GM23338 (cell line): ENCODE results near the gene FCRL1. TPM values are rescaled to one million over a fixed set of nuclear protein-coding genes. Genes with fewer than 3 reads are reported as not detected.
A peak's percentile ranks its signal among the peaks of the same experiment; 100 is the strongest.

Source experiments
- ATAC-seq: fragments of 200-7000 bp; cut with Tn5 transposase; 3 replicates; pipeline ENCODE4 v1.9.1; 2020
- DNase-seq: peaks from one replicate; pipeline ENCODE4 v3.0.0-alpha.2; 2015; ENCODE audit warnings: low spot score
- H2AFZ ChIP-seq: fragments of 200-600 bp; sonication (generic); 2 replicates; pipeline ENCODE4 v1.8.0; 2016; ENCODE audit warnings: antibody characterized with exemption, mild to moderate bottlenecking, moderate library complexity
- H3F3A ChIP-seq: fragments of 200-600 bp; sonication (generic); replicated peaks from 2 replicates; pipeline ENCODE4 v1.8.0; 2017; ENCODE audit warnings: antibody characterized with exemption, mixed run types, low read depth
- H3K27ac ChIP-seq: fragments of 200-600 bp; sonication (generic); 2 replicates; pipeline ENCODE4 v1.6.1; 2016; ENCODE audit warnings: low read depth
- H3K27me3 ChIP-seq: fragments of 200-600 bp; sonication (generic); 2 replicates; pipeline ENCODE4 v1.8.0; 2016; ENCODE audit warnings: mild to moderate bottlenecking, mixed run types, moderate library complexity; ENCODE audit not compliant: insufficient read depth
- H3K36me3 ChIP-seq: fragments of 200-600 bp; sonication (generic); 2 replicates; pipeline ENCODE4 v1.8.0; 2016; ENCODE audit warnings: mild to moderate bottlenecking; ENCODE audit not compliant: insufficient read depth
- H3K4me1 ChIP-seq: fragments of 200-600 bp; sonication (generic); 2 replicates; pipeline ENCODE4 v1.8.0; 2016; ENCODE audit warnings: mild to moderate bottlenecking, moderate library complexity; ENCODE audit not compliant: insufficient read depth
- H3K4me2 ChIP-seq: fragments of 200-600 bp; sonication (generic); 2 replicates; pipeline ENCODE4 v1.7.1; 2017; ENCODE audit warnings: mixed run types
- H3K4me3 ChIP-seq: fragments of 200-600 bp; sonication (generic); 2 replicates; pipeline ENCODE4 v1.6.1; 2016; ENCODE audit warnings: mixed run types
- H3K79me2 ChIP-seq: fragments of 200-600 bp; sonication (generic); replicated peaks from 2 replicates; pipeline ENCODE4 v1.8.0; 2017; ENCODE audit warnings: mild to moderate bottlenecking; ENCODE audit not compliant: insufficient read depth
- H3K9me2 ChIP-seq: fragments of 200-600 bp; sonication (generic); 2 replicates; pipeline ENCODE4 v1.8.0; 2017; ENCODE audit not compliant: insufficient read depth
- H4K20me1 ChIP-seq: fragments of 200-600 bp; sonication (generic); replicated peaks from 2 replicates; pipeline ENCODE4 v1.8.0; 2017; ENCODE audit warnings: mild to moderate bottlenecking; ENCODE audit not compliant: insufficient read depth
- H3K27ac Mint-ChIP-seq: 2 replicates; pipeline ENCODE4 v1.8.0; 2020; ENCODE audit warnings: inconsistent platforms, mild to moderate bottlenecking, moderate library complexity, mixed read lengths
- H3K27me3 Mint-ChIP-seq: 3 replicates; pipeline ENCODE4 v1.8.0; 2022; ENCODE audit warnings: low read depth, mild to moderate bottlenecking, moderate library complexity, mixed read lengths, inconsistent platforms; ENCODE audit not compliant: insufficient read depth, poor library complexity
- H3K36me3 Mint-ChIP-seq: 3 replicates; pipeline ENCODE4 v1.8.0; 2021; ENCODE audit warnings: low read depth, mild to moderate bottlenecking, inconsistent platforms, moderate library complexity, mixed read lengths
- H3K4me1 Mint-ChIP-seq: 3 replicates; pipeline ENCODE4 v1.8.0; 2020; ENCODE audit warnings: mild to moderate bottlenecking, inconsistent platforms, mixed read lengths
- H3K4me3 Mint-ChIP-seq: 3 replicates; pipeline ENCODE4 v1.8.0; 2021; ENCODE audit warnings: moderate library complexity, mild to moderate bottlenecking, inconsistent platforms, mixed read lengths
- H3K9me3 Mint-ChIP-seq: 3 replicates; pipeline ENCODE4 v1.8.0; 2020; ENCODE audit warnings: moderate library complexity, mild to moderate bottlenecking, inconsistent platforms, mixed read lengths
- CTCF ChIP-seq, 2 experiments: fragments of 200-600 bp in 1 of 2; sonication (generic) in 1 of 2; conservative IDR thresholded peaks; 2 replicates each; pipeline versions ENCODE4 v1.5.1 to v1.6.1; 2016 to 2017; ENCODE audit warnings: antibody characterized with exemption in 2 of 2, low read depth in 2 of 2, mild to moderate bottlenecking in 2 of 2, moderate library complexity in 1 of 2
- EZH2phosphoT487 ChIP-seq: fragments of 200-600 bp; sonication (generic); IDR thresholded peaks from one replicate; pipeline ENCODE4 v1.8.1; 2018; ENCODE audit warnings: antibody characterized with exemption; ENCODE audit not compliant: unreplicated experiment
- ZNF114 ChIP-seq: fragments of 250-450 bp; sonication (Bioruptor Pico); IDR thresholded peaks from 2 replicates; pipeline ENCODE4 v1.5.0; 2020; ENCODE audit warnings: mild to moderate bottlenecking, moderate library complexity
- polyA plus RNA-seq: library from polyadenylated mRNA; unstranded; fragments of >200 nt; fragmentation: Nextera tagmentation; extraction: Ambion mirVana; gene quantifications from 2 replicates; pipeline ENCODE4 v1.2.1, GENCODE V29; 2016
- total RNA-seq: library from RNA; depleted of rRNA; stranded (reverse); fragments of >200 nt; shearing (Covaris generic); gene quantifications from 2 replicates; pipeline ENCODE4 v1.2.3, GENCODE V29; 2014

FCRL1 gene
- total and polyA plus RNA-seq, 2 experiments from 2014 or later: not detected

- Mint-ChIP-seq H3K4me1 (peaks cover 6% of the 10 kb centered on the region; the same call in 2 of the 3 replicates), H3K27me3 (peaks cover 5% of the 10 kb centered on the region), H3K36me3 (no peaks in the 10 kb centered on the region), H3K9me3 (no peaks in the 10 kb centered on the region), H3K27ac (no peak overlapping the region), H3K4me3 (no peak overlapping the region)
- ATAC-seq: no peak
- no peaks in the 10 kb centered on the region for H3F3A ChIP-seq
- H3K36me3 ChIP-seq: no peaks in the 10 kb centered on the region
- H3K4me1 ChIP-seq: no peaks in the 10 kb centered on the region
- no peaks in the 10 kb centered on the region for H3K79me2 ChIP-seq
- TF ChIP-seq EZH2phosphoT487: no peak
- H2AFZ ChIP-seq: 0 out of 2 replicates have a peak overlapping the region, but pooled peaks have one; percentile 5
- no peaks in the 10 kb centered on the region for H3K27me3 ChIP-seq
- no peaks in the 10 kb centered on the region for H4K20me1 ChIP-seq
- DNase-seq: no peak
- no peak overlapping the region for H3K27ac ChIP-seq
- no peak overlapping the region for H3K4me2 ChIP-seq
- no peaks in the 10 kb centered on the region; the same call in 1 of the 2 replicates for H3K9me2 ChIP-seq
- H3K4me3 ChIP-seq: no peak overlapping the region
Measured at GRCh38 chr1:157774412-157774811, 45.5 kb downstream of the FCRL1 start.

GRCh38 chr1:157773493-157774350 is 46.2 kb downstream of the FCRL1 start:
- no peaks in the 10 kb centered on the region; the same call in 1 of the 2 replicates for H3K9me2 ChIP-seq
- DNase-seq: peak; percentile 88
- no peaks in the 10 kb centered on the region for H3F3A ChIP-seq
- peaks cover 5% of the 10 kb centered on the region for H3K27me3 Mint-ChIP-seq
- H3K27ac ChIP-seq: no peak overlapping the region
- TF ChIP-seq CTCF (conservative IDR thresholded peaks at IDR 0.05; ENCODE audit: low read depth in 2 of 2) (peak; percentile 73 to 90), EZH2phosphoT487 (no peak), ZNF114 (CRISPR knock-in tag) (no peak)
- H2AFZ ChIP-seq: 0 out of 2 replicates have a peak overlapping the region, but pooled peaks have one; percentile 5
- no peaks in the 10 kb centered on the region for H3K9me3 Mint-ChIP-seq
- no peaks in the 10 kb centered on the region for H3K79me2 ChIP-seq
- H3K27me3 ChIP-seq: no peaks in the 10 kb centered on the region
- H3K4me3 Mint-ChIP-seq: no peak overlapping the region
- no peak overlapping the region for H3K27ac Mint-ChIP-seq
- no peak overlapping the region for H3K4me2 ChIP-seq
- ATAC-seq: peak; percentile 100
- no peaks in the 10 kb centered on the region for H3K36me3 Mint-ChIP-seq
- H3K4me3 ChIP-seq: no peak overlapping the region
- no peaks in the 10 kb centered on the region for H3K36me3 ChIP-seq
- peaks cover 4% of the 10 kb centered on the region; the same call in 2 of the 3 replicates for H3K4me1 Mint-ChIP-seq
- H4K20me1 ChIP-seq: no peaks in the 10 kb centered on the region
- H3K4me1 ChIP-seq: no peaks in the 10 kb centered on the region

GRCh38 chr1:157771661-157772425 is 48.1 kb downstream of the FCRL1 start:
- Histone ChIP-seq H3K4me3 (no peak overlapping the region), H3F3A (no peaks in the 10 kb centered on the region), H3K27ac (no peak overlapping the region), H3K27me3 (no peaks in the 10 kb centered on the region), H2AFZ (peak overlapping the region; percentile 38; the same call in 1 of the 2 replicates), H3K4me2 (no peak overlapping the region), H4K20me1 (no peaks in the 10 kb centered on the region), H3K9me2 (no peaks in the 10 kb centered on the region; the same call in 1 of the 2 replicates), H3K79me2 (no peaks in the 10 kb centered on the region), H3K4me1 (no peaks in the 10 kb centered on the region), H3K36me3 (no peaks in the 10 kb centered on the region)
- no peak overlapping the region for H3K4me3 Mint-ChIP-seq
- H3K27me3 Mint-ChIP-seq: peaks cover 5% of the 10 kb centered on the region
- H3K4me1 Mint-ChIP-seq: peaks cover 4% of the 10 kb centered on the region; the same call in 2 of the 3 replicates
- TF ChIP-seq EZH2phosphoT487: no peak
- ATAC-seq (no peak), DNase-seq (no peak)
- no peak overlapping the region for H3K27ac Mint-ChIP-seq
- no peaks in the 10 kb centered on the region for H3K9me3 Mint-ChIP-seq
- no peaks in the 10 kb centered on the region for H3K36me3 Mint-ChIP-seq
